Mammary epithelial cell (primary cell): ENCODE data around the gene HSPA14.

ENCODE experiments used
- EZH2 ChIP-seq: IDR thresholded peaks from 2 replicates; pipeline ENCODE4 v1.6.1; 2012; ENCODE audit warnings: low read length, inconsistent platforms, borderline replicate concordance
- TF ChIP-seq, protein P1 (sequence below), 2 donors: IDR thresholded peaks in 1 of 2; conservative IDR thresholded peaks in 1 of 2; 2 replicates each; pipeline ENCODE4 v1.5.1; 2011 to 2012; ENCODE audit warnings: inconsistent platforms in 2 of 2, low read length in 2 of 2, mild to moderate bottlenecking in 2 of 2, control low read depth in 1 of 2, low read depth in 1 of 2; ENCODE audit not compliant: insufficient read depth in 1 of 2; ENCODE audit errors: extremely low read depth in 1 of 2

DNA sequence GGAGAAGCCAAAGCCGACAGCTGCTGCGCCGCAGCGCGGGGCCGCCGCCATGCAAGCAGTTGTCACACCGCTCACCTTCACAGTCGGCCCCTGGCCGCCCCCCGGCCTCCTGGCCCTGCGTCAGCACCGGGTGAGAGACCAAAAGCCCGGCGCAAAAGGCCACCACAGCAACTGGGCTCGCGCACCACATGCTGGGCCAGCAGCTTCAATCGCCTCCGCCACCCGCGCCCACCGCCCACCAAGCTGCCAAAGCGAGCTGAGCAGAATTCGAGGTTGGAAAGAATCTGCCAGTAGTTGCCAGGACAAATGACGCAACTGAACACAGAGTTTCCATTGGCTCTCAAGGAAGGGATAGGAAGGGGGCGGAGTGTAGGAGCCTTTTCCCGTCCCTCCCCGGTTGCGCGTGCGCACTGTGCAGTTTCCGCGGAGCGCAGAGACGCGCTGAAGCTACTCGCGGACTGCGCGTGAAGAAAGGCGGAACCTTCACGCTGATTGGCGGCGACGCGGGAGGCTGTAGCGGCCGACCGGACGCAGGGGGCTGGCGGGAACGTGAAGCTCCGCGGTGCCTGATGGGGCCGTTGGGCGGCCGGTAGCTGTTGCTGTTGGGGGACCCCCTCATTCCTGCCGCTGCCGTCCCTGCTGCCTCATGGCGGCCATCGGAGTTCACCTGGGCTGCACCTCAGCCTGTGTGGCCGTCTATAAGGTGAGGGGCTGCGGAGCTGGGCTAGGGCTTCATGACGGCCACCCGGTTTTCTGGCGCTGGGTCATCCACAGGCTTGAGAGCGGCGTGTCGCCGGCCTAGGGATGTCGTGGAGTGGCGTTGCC, at the start of gene HSPA14, which contains the start of the genes CDNF and MSANTD7:
- TF ChIP-seq, protein P1, sequence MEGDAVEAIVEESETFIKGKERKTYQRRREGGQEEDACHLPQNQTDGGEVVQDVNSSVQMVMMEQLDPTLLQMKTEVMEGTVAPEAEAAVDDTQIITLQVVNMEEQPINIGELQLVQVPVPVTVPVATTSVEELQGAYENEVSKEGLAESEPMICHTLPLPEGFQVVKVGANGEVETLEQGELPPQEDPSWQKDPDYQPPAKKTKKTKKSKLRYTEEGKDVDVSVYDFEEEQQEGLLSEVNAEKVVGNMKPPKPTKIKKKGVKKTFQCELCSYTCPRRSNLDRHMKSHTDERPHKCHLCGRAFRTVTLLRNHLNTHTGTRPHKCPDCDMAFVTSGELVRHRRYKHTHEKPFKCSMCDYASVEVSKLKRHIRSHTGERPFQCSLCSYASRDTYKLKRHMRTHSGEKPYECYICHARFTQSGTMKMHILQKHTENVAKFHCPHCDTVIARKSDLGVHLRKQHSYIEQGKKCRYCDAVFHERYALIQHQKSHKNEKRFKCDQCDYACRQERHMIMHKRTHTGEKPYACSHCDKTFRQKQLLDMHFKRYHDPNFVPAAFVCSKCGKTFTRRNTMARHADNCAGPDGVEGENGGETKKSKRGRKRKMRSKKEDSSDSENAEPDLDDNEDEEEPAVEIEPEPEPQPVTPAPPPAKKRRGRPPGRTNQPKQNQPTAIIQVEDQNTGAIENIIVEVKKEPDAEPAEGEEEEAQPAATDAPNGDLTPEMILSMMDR (conservative IDR thresholded peaks at IDR 0.05 in 1 of 2, IDR thresholded peaks at IDR 0.05 in 1 of 2; ENCODE audit: extremely low read depth in 1 of 2, insufficient read depth in 1 of 2, low read depth in 1 of 2, low read length in 2 of 2), result no peak
- no peak for TF ChIP-seq EZH2
